Stimulated activated CD4-positive, alpha-beta T cell treated with anti-CD3 and anti-CD28 coated beads, Interleukin-2, amount 100 ng/mL, for 24 hours (primary cell): ENCODE measurements around the gene COL9A3.
"Not testable (repeated sequence)": the region's sequence is repeated elsewhere in the genome, so short reads cannot be mapped to it uniquely, and the experiment has no call there.

Experiments
- DNase-seq, 2 donors: peaks; one replicate each; pipeline ENCODE4 v3.0.0-alpha.2; 2020

The COL9A3 gene

GRCh38 chr20:62838128-62838891 lies 21.5 kb downstream of the COL9A3 start:
- no peak for DNase-seq

GRCh38 chr20:62839261-62839660 lies 22.4 kb downstream of the COL9A3 start:
- DNase-seq, result no peak

- DNase-seq, result no peak
These were observed 23.0 kb downstream of the COL9A3 start for GRCh38 chr20:62839816-62840215.

GRCh38 chr20:62840244-62841197 lies 23.7 kb downstream of the COL9A3 start:
- DNase-seq, result no peak

DNA sequence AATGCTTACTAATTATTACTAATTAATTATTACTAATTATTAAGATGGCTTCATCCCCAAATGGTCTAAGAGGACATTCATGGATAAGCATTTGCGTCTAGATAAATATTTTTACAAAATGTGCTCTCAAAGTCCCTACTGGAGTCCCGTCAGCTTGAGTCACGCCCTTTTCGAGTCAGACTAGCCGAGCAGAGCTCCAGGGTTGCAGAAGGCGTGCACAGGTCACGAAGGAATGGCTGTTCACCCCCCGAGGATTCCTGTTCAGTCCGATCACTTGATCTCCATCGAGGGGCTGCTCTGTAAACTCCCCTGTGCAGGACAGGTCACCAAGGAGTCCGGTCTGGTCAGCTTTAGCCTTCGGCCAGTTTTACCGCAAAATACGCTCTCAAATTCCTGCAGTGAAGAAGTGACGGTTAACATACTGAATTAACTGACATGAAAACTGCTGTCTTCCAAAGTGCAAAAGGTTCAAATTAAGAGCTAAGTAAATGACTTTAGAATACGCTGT lies 24.9 kb downstream of the COL9A3 start:
- no peak for DNase-seq

GRCh38 chr20:62843656-62844055 lies 26.8 kb downstream of the COL9A3 start:
- no peak for DNase-seq

DNA sequence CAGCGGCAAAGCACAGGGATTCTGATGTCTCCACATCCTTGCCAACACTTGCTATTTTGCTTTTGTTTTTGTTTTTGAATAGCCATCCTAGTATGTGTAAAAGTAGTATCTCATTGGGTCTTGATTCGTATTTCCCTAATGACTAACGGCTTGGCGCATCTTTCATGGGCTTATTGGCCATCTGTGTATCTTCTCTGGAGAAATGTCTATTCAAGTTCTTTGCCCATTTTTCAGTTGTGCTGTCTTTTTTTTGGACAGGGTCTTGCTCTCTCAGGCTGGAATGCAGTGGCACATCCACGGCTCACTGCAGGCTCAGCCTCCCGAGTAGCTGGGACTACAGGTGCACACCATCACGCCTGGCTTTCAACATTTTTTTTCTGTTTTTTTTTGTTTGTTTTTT lies 27.3 kb downstream of the COL9A3 start:
- DNase-seq, result no peak

GRCh38 chr20:62845416-62846160 lies 28.7 kb downstream of the COL9A3 start:
- DNase-seq, result no peak

DNA sequence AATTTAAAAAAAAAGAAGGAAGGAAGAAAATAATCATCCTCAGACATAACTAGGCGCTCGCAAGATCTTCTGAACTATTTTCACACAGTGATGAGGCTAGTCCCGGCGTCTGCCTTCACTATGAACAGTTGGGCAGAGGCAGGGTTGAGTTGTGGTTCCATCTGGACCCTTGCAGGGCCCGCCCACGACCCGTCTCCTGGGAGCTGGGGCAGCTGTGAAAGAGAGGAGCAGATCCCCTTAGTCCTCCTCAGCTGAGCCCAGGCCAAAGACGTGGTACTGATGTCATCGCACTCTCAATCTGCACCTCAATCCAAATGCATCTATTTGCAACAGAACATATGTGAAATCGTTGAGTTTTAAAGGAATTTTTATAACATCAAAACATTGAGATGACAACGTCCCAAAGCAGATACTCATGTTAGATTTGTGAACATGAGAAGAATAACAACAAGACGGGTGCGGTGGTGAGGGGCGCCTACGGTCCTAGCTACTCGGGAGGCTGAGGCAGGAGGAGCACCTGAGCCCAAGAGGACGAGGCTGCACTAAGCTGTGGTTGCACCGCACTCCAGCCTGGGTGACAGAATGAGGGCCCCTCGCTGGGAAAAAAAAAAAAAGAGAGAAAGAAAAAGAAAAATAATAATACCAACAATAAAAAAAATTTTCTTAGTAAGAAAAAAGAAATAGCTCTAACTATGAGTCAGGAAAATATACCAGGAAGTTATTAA lies 29.5 kb downstream of the COL9A3 start:
- no peak for DNase-seq

- DNase-seq, result not testable (repeated sequence)
These were observed 32.1 kb downstream of the COL9A3 start for GRCh38 chr20:62848917-62849316.

- no peak for DNase-seq
These were observed 32.6 kb downstream of the COL9A3 start for GRCh38 chr20:62849431-62849830.

DNA sequence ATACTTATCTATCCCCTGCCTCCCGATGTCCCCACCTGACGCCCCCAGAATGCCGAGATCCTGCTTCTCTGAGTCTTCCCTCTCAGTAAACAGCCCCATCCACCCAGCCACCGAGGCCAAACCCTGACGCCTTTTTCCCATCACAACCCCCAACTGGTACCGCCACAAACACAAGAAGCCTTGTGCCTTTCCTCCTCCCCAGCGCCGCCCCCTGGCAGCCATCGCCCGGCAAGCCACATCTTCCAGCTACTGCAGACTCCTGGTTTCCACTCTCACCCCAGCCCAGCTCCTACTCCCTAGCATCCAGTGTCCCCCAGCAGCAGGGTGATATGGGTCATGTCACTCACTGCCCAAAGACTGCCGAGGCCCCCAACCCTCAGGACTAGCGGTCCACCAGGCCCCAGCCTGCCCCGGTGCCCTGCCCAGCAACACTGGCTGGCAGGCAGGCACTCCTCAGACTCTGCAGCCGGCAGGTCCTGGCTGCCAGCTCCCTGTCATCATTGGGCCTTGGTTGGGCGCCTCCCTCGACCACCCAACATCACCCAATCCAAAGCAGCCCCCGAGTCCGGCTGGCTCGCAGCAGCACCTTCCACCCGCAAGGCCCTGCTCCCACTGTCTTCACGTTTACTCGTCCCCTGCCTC lies 33.6 kb downstream of the COL9A3 start:
- DNase-seq, result no peak

GRCh38 chr20:62852196-62852595 lies 35.3 kb downstream of the COL9A3 start:
- no peak for DNase-seq

GRCh38 chr20:62852841-62853240 lies 36.0 kb downstream of the COL9A3 start:
- no peak for DNase-seq

DNA sequence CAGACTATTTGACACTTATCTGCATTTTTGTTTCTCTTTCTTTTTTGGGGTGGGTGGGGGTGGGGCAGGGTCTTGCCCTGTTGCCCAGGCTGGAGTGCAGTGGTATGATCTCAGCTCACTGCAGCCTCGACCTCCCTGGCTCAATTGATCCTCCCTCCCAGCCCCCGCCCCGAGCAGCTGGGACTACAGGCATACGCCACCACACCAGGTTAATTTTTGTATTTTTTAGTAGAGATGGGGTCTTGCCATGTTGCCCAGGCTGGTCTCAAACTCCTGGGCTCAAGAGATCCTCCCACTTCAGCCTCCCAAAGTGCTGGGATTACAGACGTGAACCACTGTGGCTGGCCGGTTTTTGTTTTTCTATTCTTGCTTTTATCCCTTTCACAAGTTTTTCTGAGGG lies 36.5 kb downstream of the COL9A3 start:
- not testable (repeated sequence) for DNase-seq

DNA sequence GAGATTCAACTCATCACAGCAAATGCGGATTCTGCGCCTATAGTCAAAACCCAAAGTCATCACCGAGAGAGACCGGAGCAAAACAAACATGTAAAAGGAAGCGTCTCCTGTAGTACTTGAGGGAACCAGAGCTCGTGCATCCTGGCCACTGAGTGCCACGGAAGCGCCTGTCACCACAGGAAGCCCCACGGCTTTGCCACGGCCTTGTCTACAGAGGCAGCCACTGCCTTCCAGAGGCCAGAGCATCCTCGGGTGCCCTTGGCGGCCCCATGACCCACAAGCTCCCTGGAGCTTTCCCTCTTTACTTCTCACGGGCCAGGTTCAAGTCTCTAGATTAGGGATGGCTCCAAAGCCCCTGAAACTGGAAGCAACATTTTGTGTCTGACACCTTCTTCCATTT lies 37.3 kb downstream of the COL9A3 start:
- DNase-seq, result no peak

GRCh38 chr20:62855120-62855519 lies 38.3 kb downstream of the COL9A3 start:
- DNase-seq, result no peak

- no peak for DNase-seq
These were observed 40.2 kb downstream of the COL9A3 start for GRCh38 chr20:62856931-62857619.

DNA sequence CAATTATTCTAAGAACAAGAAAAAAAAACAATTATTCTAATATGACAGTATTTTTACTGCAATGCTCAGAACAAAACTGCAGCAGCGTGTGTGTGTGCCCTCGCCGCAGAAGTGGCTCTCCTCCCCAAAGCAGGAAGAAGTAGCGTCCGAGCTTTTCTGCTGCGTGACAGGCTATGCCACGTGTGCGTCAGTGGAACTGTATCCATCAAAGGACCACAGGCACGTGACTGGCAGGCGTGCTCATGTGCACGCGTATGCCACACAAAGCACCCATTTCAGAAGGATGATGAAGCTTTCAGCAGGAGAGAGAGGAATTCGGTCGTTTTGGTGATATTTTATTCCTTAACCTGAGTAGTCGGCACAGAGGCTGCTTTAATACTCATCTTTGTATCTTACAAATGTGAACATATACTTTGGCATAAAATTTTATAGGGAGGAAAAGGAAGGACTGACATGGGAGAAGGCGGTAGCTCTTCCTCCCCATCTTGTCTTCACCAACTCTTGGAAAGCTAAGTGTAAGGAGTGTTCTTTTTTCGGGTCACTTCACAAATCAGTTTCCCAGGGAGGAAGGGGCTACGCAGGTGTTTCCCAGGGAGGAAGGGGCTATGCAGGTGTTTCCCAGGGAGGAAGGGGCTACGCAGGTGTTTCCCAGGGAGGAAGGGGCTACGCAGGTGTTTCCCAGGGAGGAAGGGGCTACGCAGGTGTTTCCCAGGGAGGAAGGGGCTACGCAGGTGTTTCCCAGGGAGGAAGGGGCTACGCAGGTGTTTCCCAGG lies 41.4 kb downstream of the COL9A3 start:
- no peak for DNase-seq

DNA sequence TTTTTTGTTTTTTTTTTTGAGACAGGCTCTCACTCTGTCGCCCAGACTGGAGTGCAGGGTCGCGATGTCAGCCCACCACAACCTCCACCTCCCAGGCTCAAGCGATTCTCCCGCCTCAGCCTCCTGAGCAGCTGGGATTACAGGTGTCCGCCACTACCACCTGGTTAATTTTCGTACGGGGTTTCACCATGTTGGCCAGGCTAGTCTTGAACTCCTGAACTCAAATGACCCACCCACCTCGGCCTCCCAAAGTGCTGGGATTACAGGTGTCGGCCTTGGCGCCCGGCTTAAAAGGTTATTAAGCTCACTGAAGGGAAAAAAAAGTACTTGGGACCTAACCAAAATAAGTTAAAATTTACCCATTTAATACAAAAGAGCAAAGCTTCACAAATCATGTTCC lies 42.9 kb downstream of the COL9A3 start:
- no peak for DNase-seq
